NB4 (cell line): ENCODE results near the gene PPRC1.

Experiments used
- DNase-seq: peaks from one replicate; pipeline ENCODE4 v3.0.0; 2010; ENCODE audit warnings: low read depth
- H3K4me3 ChIP-seq: one replicate; pipeline ENCODE4 v1.5.1; 2011; ENCODE audit warnings: mild to moderate bottlenecking, low read depth, low read length, moderate library complexity
- MYC ChIP-seq: IDR thresholded peaks from 2 replicates; pipeline ENCODE4 v1.6.1; 2011; ENCODE audit warnings: low read depth, low read length
- POLR2A ChIP-seq: IDR thresholded peaks from 2 replicates; pipeline ENCODE4 v1.6.1; 2011; ENCODE audit warnings: mild to moderate bottlenecking; ENCODE audit not compliant: insufficient read length; ENCODE audit errors: extremely low read depth
- TF ChIP-seq, protein P1 (sequence below): IDR thresholded peaks from 2 replicates; pipeline ENCODE4 v1.6.1; 2011; ENCODE audit warnings: low read depth, low read length
- TF ChIP-seq, protein P2 (sequence below): IDR thresholded peaks from one replicate; pipeline ENCODE4 v1.5.1; 2012; ENCODE audit warnings: low read depth, low read length

PPRC1 gene

DNA sequence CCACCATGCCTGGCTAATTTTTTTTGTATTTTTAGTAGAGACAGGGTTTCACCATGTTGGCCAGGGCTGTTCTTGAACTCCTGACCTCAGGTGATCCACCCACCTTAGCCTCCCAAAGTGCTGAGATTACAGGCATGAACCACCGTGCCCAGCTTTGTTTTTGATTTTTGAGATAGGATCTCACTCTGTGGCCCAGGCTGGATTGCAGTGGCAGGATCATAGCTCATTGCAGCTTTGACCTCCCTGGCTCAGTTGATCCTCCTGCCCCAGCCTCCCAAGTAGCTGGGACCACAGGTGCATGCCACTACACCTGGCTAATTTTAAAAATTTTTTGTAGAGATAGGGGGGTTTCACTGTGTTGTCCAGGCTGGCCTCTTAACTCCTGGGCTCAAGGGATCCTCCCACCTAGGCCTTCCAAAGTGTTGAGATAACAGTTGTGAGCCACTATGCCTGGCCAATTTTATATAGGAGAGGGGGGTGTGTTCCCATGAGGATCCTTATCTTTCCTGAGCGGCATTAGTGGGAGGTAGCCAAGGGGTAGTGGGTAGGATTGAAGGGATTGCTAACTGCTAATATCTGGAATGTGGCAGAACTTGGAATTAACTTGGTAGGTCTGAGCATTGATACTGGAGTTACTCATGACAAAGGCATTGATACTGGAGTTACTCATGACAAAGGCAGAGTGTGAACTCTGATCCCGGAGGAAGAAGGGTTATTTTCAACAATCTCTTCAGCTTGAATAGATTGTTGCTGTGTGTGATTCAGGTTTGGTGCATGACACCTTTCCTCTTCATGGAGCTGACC, 18.3 kb downstream of the PPRC1 start:
- no peak for DNase-seq
- H3K4me3 ChIP-seq: peak overlapping the region; percentile 33
- TF ChIP-seq, protein P1, sequence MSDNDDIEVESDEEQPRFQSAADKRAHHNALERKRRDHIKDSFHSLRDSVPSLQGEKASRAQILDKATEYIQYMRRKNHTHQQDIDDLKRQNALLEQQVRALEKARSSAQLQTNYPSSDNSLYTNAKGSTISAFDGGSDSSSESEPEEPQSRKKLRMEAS: no peak
- TF ChIP-seq MYC (no peak), POLR2A (no peak)
- TF ChIP-seq, protein P2, sequence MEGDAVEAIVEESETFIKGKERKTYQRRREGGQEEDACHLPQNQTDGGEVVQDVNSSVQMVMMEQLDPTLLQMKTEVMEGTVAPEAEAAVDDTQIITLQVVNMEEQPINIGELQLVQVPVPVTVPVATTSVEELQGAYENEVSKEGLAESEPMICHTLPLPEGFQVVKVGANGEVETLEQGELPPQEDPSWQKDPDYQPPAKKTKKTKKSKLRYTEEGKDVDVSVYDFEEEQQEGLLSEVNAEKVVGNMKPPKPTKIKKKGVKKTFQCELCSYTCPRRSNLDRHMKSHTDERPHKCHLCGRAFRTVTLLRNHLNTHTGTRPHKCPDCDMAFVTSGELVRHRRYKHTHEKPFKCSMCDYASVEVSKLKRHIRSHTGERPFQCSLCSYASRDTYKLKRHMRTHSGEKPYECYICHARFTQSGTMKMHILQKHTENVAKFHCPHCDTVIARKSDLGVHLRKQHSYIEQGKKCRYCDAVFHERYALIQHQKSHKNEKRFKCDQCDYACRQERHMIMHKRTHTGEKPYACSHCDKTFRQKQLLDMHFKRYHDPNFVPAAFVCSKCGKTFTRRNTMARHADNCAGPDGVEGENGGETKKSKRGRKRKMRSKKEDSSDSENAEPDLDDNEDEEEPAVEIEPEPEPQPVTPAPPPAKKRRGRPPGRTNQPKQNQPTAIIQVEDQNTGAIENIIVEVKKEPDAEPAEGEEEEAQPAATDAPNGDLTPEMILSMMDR: no peak

DNA sequence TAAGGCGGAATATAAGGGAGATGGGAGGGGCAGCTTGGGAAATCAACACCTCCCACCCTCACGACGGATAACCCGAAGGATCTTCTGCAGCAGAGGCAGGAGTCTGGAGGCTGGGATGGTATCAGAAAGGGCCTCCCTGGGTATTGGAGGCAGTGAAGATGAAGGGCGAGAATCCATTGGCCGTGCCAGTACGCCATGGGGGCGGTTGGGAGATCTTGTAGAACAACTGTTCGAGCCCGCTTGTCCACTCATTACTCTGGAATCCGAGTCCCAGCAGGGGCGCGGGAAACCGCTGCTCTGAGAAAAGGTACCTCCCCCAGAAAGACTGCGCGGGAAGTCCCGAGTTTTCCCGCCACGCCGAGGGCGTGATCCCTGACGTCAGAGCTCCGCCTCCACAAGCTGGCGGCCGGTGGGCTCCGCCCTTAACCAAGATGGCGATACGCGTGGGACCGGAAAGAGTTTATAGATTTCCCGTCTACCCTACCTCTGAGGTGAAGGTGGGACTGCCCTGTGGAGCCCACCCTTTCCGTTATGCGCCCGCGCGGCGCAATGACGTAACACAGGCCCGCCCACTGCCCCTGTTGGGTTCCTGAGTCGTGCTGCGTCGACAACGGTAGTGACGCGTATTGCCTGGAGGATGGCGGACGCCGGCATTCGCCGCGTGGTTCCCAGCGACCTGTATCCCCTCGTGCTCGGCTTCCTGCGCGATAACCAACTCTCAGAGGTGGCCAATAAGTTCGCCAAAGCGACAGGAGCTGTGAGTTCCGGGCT, 19.1 kb downstream of the PPRC1 start, which contains the start of gene NOLC1:
Gene NOLC1 (plus strand): TSS at position 616 of the 771 bp plus-strand sequence. CDS start 22 bp downstream, at position 638.
- peak; percentile 97; the same call in 1 of the 2 replicates for TF ChIP-seq MYC
- TF ChIP-seq, protein P2: no peak
- peak; percentile 97 for TF ChIP-seq POLR2A
- TF ChIP-seq, protein P1: peak; percentile 94
- H3K4me3 ChIP-seq: peak within 1 kb of the TSS; percentile 99
- peak; percentile 100 for DNase-seq

DNA sequence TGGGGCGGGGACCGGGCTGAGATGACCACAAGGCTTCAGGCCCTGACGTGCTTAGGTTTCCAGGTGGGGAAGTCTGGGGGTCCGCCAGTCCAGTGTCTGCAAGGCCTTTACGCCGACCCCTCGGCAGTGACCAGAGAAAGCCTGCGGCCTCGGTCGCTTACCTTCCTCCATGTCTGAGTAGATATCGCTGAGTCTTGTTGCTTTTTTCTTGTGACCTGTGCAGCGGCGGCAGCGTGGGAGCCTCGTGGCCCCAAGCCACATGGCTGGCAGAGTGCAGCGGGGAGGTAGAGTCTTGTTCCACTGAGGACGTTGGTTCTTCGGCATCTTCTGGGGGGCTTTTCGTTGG, 19.7 kb downstream of the PPRC1 start:
- DNase-seq: no peak
- TF ChIP-seq, protein P1: peak; percentile 91
- TF ChIP-seq, protein P2: no peak
- TF ChIP-seq POLR2A (no peak), MYC (peak; percentile 98)

DNA sequence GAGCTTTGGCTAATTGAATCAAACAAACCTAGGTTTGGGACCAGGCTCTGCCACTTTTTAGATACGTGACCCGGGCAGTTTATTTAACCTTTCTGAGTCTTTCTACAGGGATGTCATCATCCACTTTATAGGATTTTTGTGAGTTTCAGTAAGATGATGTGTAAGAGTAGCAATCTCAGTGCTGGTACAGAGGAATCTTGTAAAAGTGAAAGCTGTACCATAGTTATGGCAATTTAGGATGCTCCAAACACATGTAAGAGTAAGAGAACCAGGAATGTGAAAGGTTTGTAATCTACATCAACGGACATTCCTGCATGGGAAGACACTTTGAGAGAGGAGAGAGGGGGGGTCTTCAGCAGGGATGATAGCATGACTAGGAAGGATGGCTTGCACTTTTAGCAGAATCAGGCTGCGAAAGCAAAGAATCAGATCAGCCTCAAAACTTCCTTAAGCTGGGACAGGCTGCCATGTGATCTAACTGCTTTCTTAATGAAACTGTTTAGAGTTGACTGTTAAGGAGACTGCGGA, 20.3 kb downstream of the PPRC1 start:
- no peak for TF ChIP-seq POLR2A
- peak; percentile 56; the same call in 1 of the 2 replicates for TF ChIP-seq MYC
- TF ChIP-seq, protein P1: peak; percentile 55
- TF ChIP-seq, protein P2: no peak
- peak overlapping the region; percentile 99 for H3K4me3 ChIP-seq
- no peak for DNase-seq

More for the DNA sequence above, 19.7 kb downstream of the PPRC1 start:
- peak overlapping the region; percentile 99 for H3K4me3 ChIP-seq

DNA sequence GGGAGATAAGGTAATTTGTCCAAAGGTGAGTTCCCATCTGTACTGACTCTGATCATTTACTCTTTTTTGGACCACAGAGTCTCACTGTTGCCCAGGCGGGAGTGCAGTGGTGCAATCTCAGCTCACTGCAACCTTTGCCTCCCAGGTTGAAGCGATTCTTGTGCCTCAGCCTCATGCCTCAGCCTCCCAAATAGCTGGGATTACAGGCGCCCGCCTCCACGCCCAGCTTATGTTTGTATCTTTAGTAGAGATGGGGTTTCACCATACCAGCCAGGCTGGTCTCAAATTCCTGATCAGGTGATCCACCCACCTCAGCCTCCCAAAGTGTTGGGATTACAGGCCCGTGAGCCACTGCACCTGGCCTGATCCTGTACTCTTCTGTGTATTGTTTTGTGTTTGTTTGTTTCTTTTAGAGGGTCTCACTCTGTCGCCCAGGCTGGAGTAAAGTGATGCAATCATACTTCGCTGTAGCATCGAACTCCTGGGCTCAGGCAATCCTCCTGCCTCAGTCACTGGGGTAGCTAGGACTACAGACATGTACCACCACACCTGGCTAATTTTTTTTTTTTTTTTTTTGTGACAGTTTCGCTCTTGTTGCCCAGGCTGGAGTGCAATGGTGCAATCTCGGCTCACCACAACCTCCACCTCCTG, 21.8 kb downstream of the PPRC1 start:
- no peak for DNase-seq
- TF ChIP-seq, protein P2: no peak
- TF ChIP-seq, protein P1: no peak
- no peak for TF ChIP-seq POLR2A
- TF ChIP-seq MYC: no peak
- peak overlapping the region; percentile 99 for H3K4me3 ChIP-seq
